HG03025 (cell line): ENCODE results near the gene GUCY2D.

Experiments used
- ATAC-seq: cut with Tn5 transposase; IDR thresholded peaks from one replicate; pipeline ENCODE4 v1.9.1; 2021; ENCODE audit warnings: mild to moderate bottlenecking, moderate library complexity; ENCODE audit not compliant: unreplicated experiment, low FRiP score

The GUCY2D gene

GRCh38 chr17:7989781-7990655 is 12.4 kb upstream of the GUCY2D start:
- peak; percentile 74 for ATAC-seq

- ATAC-seq, result no peak
Observed at GRCh38 chr17:7992516-7992915, 9.9 kb upstream of the GUCY2D start.

- ATAC-seq, result no peak
Observed at GRCh38 chr17:7992924-7993323, 9.5 kb upstream of the GUCY2D start.

- ATAC-seq, result no peak
Observed at GRCh38 chr17:7993972-7994589, 8.3 kb upstream of the GUCY2D start.

- no peak for ATAC-seq
Observed at GRCh38 chr17:7995724-7996123, 6.7 kb upstream of the GUCY2D start.

- no peak for ATAC-seq
Observed at GRCh38 chr17:7997186-7997585, 5.2 kb upstream of the GUCY2D start.

GRCh38 chr17:8002721-8003593 is 542 bp downstream of the GUCY2D start:
- ATAC-seq, result no peak

GRCh38 chr17:8003594-8004181 is 1.3 kb downstream of the GUCY2D start:
- no peak for ATAC-seq

- no peak for ATAC-seq
Observed at GRCh38 chr17:8004899-8005298, 2.5 kb downstream of the GUCY2D start.

GRCh38 chr17:8005357-8005756 is 2.9 kb downstream of the GUCY2D start:
- ATAC-seq, result no peak

GRCh38 chr17:8005967-8006730 is 3.7 kb downstream of the GUCY2D start:
- no peak for ATAC-seq

- ATAC-seq, result no peak
Observed at GRCh38 chr17:8006836-8007680, 4.6 kb downstream of the GUCY2D start.

GRCh38 chr17:8007836-8008235 is 5.4 kb downstream of the GUCY2D start:
- ATAC-seq, result no peak

GRCh38 chr17:8012045-8012580 is 9.7 kb downstream of the GUCY2D start:
- no peak for ATAC-seq

GRCh38 chr17:8012996-8013640 is 10.7 kb downstream of the GUCY2D start:
- ATAC-seq, result no peak

GRCh38 chr17:8013731-8014557 is 11.5 kb downstream of the GUCY2D start:
- no peak for ATAC-seq

- no peak for ATAC-seq
Observed at GRCh38 chr17:8014558-8014850, 12.1 kb downstream of the GUCY2D start.
